ENCODE results near the gene GPC6. TPM values are rescaled to one million over a fixed set of nuclear protein-coding genes. Genes with fewer than 3 reads are reported as not detected.

The GPC6 gene
- total and polyA plus RNA-seq, 12 donors: 0.15 to 5.4 (median 2.5) TPM

- Histone ChIP-seq H3K4me3 (no peak overlapping the region), H3K4me1 (peaks cover 0 to 16% (median 0%) of the 10 kb centered on the region in 9 donors), H3K27ac (peak overlapping the region in 1 of 10 donors; percentile 12), H3K9me3 (no peaks in the 10 kb centered on the region), H3K36me3 (no peaks in the 10 kb centered on the region), H3K27me3 (no peaks in the 10 kb centered on the region)
- intact Hi-C loops (cut with DNase I): loop anchor here in 1 of 10 donors (10.0 kb wide), 1 partner anchor 82 kb away; no protein-coding TSS in a partner anchor
- 78 to 88% methylated on average over 9 of the region's 9 CpGs for WGBS, 2 donors
- no peak for DNase-seq
- TF ChIP-seq CTCF (IDR thresholded peaks at IDR 0.05): no peak
- ATAC-seq: no peak
These were observed 1005.7 kb downstream of the GPC6 start for GRCh38 chr13:94232161-94232950.

- intact Hi-C loops (cut with DNase I): loop anchor here in 1 of 10 donors (10.0 kb wide), 1 partner anchor 82 kb away; no protein-coding TSS in a partner anchor
- no peak for ATAC-seq
- H3K36me3 ChIP-seq: no peaks in the 10 kb centered on the region
- peak overlapping the region in 1 of 10 donors; percentile 15 for H3K27ac ChIP-seq
- H3K4me1 ChIP-seq: peaks cover 0 to 16% (median 0%) of the 10 kb centered on the region in 9 donors
- DNase-seq: no peak
- H3K9me3 ChIP-seq: no peaks in the 10 kb centered on the region
- no peak overlapping the region for H3K4me3 ChIP-seq
- H3K27me3 ChIP-seq: no peaks in the 10 kb centered on the region
- WGBS, 2 donors: 76 to 78% methylated on average over 2 of the region's 2 CpGs
- no peak for TF ChIP-seq CTCF (IDR thresholded peaks at IDR 0.05)
These were observed 1006.3 kb downstream of the GPC6 start for GRCh38 chr13:94232956-94233355.

GRCh38 chr13:94233401-94233800 is 1006.8 kb downstream of the GPC6 start:
- 38 to 59% methylated on average over 5 of the region's 5 CpGs for WGBS, 2 donors
- no peak for TF ChIP-seq CTCF (IDR thresholded peaks at IDR 0.05)
- H3K36me3 ChIP-seq: no peaks in the 10 kb centered on the region
- H3K4me1 ChIP-seq: peaks cover 0 to 14% (median 0%) of the 10 kb centered on the region in 9 donors
- H3K4me3 ChIP-seq: no peak overlapping the region
- H3K9me3 ChIP-seq: no peaks in the 10 kb centered on the region
- DNase-seq (peak in 1 of 2 donors; percentile 7), ATAC-seq (peak in 2 of 8 donors; percentile 52 to 86)
- peak overlapping the region in 1 of 10 donors; percentile 15 for H3K27ac ChIP-seq
- intact Hi-C loops (cut with DNase I): loop anchor here in 1 of 10 donors (10.0 kb wide), 1 partner anchor 81 kb away; no protein-coding TSS in a partner anchor
- no peaks in the 10 kb centered on the region for H3K27me3 ChIP-seq

GRCh38 chr13:94233837-94234236 is 1007.2 kb downstream of the GPC6 start:
- no peaks in the 10 kb centered on the region for H3K9me3 ChIP-seq
- H3K27ac ChIP-seq: no peak overlapping the region
- intact Hi-C loops (cut with DNase I): loop anchor here in 1 of 10 donors (10.0 kb wide), 1 partner anchor 81 kb away; no protein-coding TSS in a partner anchor
- WGBS, 2 donors: 86 to 90% methylated on average over 4 of the region's 4 CpGs
- H3K27me3 ChIP-seq: no peaks in the 10 kb centered on the region
- no peak for TF ChIP-seq CTCF (IDR thresholded peaks at IDR 0.05)
- H3K36me3 ChIP-seq: no peaks in the 10 kb centered on the region
- DNase-seq (no peak), ATAC-seq (no peak)
- no peak overlapping the region for H3K4me3 ChIP-seq
- peaks cover 0 to 13% (median 0%) of the 10 kb centered on the region in 9 donors for H3K4me1 ChIP-seq

All from heart right ventricle (tissue), 16 donors.